K562 (cell line): ENCODE data around the gene RPL15. TPM values are rescaled to one million over a fixed set of nuclear protein-coding genes. Genes with fewer than 3 reads are reported as not detected.

Experiments used
- ATAC-seq: fragments of 200-7000 bp; cut with Tn5 transposase; 3 replicates; pipeline ENCODE4 v1.9.1; 2020; ENCODE audit warnings: moderate library complexity
- BruUV-seq: library from RNA; stranded (reverse); fragments of 400-500 nt; replicated peaks from 2 replicates; lab custom pipeline; 2021; lab: Mats Ljungman, UMichigan
- CTCF ChIA-PET: fragments of 300-600 bp; formaldehyde crosslinking; extraction: SDS; loops from one replicate; lab custom pipeline; 2021; ENCODE audit warnings: low intra/inter-chr PET ratio; lab: Yijun Ruan, JAX
- POLR2A ChIA-PET: fragments of 300-600, 350-650 bp; sonication (Branson Sonifier 250); formaldehyde crosslinking; extraction: SDS; loops from one replicate; lab custom pipeline; 2021; ENCODE audit warnings: antibody characterized with exemption, inconsistent platforms; lab: Yijun Ruan, JAX
- DNase-seq, 4 experiments: peaks; one replicate each; pipeline versions ENCODE4 v3.0.0 to v3.0.0-alpha.2; 2011 to 2018; ENCODE audit warnings: low spot score in 3 of 4, mixed read lengths in 3 of 4; ENCODE audit errors: extremely low read depth in 1 of 4
- FAIRE-seq: peaks from 2 replicates; lab custom pipeline; 2011; peaks lifted over from hg19 to GRCh38; lab: Jason Lieb, UNC
- H2AFZ ChIP-seq: 2 replicates; pipeline ENCODE4 v1.6.0; 2011; ENCODE audit warnings: low read depth, low read length, control low read depth, inconsistent platforms
- H3K27ac ChIP-seq: fragments of 200-600 bp; 3 replicates; pipeline ENCODE4 v1.8.0; 2011; ENCODE audit warnings: low read depth, mild to moderate bottlenecking, control low read depth, inconsistent platforms, low read length, moderate library complexity, mixed read lengths; ENCODE audit errors: extremely low read depth
- H3K27me3 ChIP-seq, 2 experiments: fragments of 300-600 bp in 1 of 2; 2 replicates in 1 of 2; 3 replicates in 1 of 2; pipeline versions ENCODE4 v1.6.0 to v1.8.0; 2011; ENCODE audit warnings: inconsistent platforms in 2 of 2, low read length in 2 of 2, mild to moderate bottlenecking in 1 of 2, mixed read lengths in 1 of 2, moderate library complexity in 1 of 2; ENCODE audit not compliant: control insufficient read depth in 2 of 2, insufficient read depth in 2 of 2
- H3K36me3 ChIP-seq: fragments of 300-600 bp; 3 replicates; pipeline ENCODE4 v1.8.0; 2011; ENCODE audit warnings: mild to moderate bottlenecking, low read length, inconsistent platforms; ENCODE audit not compliant: control insufficient read depth, insufficient read depth
- H3K4me1 ChIP-seq, 2 experiments: fragments of 200-600 bp in 1 of 2; replicated peaks in 1 of 2; 2 replicates in 1 of 2; 3 replicates in 1 of 2; pipeline versions ENCODE4 v1.5.1 to v1.8.0; 2011; ENCODE audit warnings: inconsistent platforms in 2 of 2, low read length in 2 of 2, mild to moderate bottlenecking in 1 of 2, mixed read lengths in 1 of 2, moderate library complexity in 1 of 2; ENCODE audit not compliant: control insufficient read depth in 2 of 2, insufficient read depth in 2 of 2
- H3K4me2 ChIP-seq: 2 replicates; pipeline ENCODE4 v1.6.1; 2011; ENCODE audit warnings: low read length, control low read depth, inconsistent platforms, mixed read lengths; ENCODE audit not compliant: insufficient read depth
- H3K4me3 ChIP-seq: fragments of 200-600 bp; sonication (generic), shearing (Covaris generic); 2 replicates; pipeline ENCODE4 v1.5.1; 2016; ENCODE audit warnings: control low read depth, inconsistent platforms
- H3K79me2 ChIP-seq: fragments of 200-600 bp; 3 replicates; pipeline ENCODE4 v1.8.0; 2011; ENCODE audit warnings: low read length, inconsistent platforms; ENCODE audit not compliant: control insufficient read depth, insufficient read depth
- H3K9ac ChIP-seq, 2 experiments: 2 replicates each; pipeline versions ENCODE4 v1.6.0 to v1.6.1; 2011; ENCODE audit warnings: low read depth in 2 of 2, low read length in 2 of 2, control low read depth in 1 of 2, inconsistent platforms in 1 of 2, mild to moderate bottlenecking in 1 of 2, mixed read lengths in 1 of 2; ENCODE audit not compliant: insufficient read depth in 1 of 2
- H3K9me1 ChIP-seq: one replicate; pipeline ENCODE4 v1.6.0; 2011; ENCODE audit warnings: inconsistent platforms, mild to moderate bottlenecking, low read length, moderate library complexity; ENCODE audit not compliant: control insufficient read depth, insufficient read depth
- H3K9me3 ChIP-seq: replicated peaks from 2 replicates; pipeline ENCODE4 v1.5.1; 2011; ENCODE audit warnings: low read depth, low read length, inconsistent platforms; ENCODE audit not compliant: control insufficient read depth, insufficient read depth
- H4K20me1 ChIP-seq: replicated peaks from 2 replicates; pipeline ENCODE4 v1.6.1; 2011; ENCODE audit warnings: low read length, inconsistent platforms, mixed read lengths; ENCODE audit not compliant: control insufficient read depth, insufficient read depth
- CEBPZ ChIP-seq: fragments of 150-350 bp; IDR thresholded peaks from 2 replicates; pipeline ENCODE4 v1.6.1; 2014; ENCODE audit warnings: low read depth, mild to moderate bottlenecking, low read length, borderline replicate concordance
- CHCHD3 ChIP-seq: fragments of 250-450 bp; sonication (Bioruptor Pico); IDR thresholded peaks from 2 replicates; pipeline ENCODE4 v2.1.2; 2022; ENCODE audit warnings: mild to moderate bottlenecking
- DMBX1 ChIP-seq: fragments of 250-450 bp; sonication (Bioruptor Pico); IDR thresholded peaks from 2 replicates; pipeline ENCODE4 v1.8.0; 2022; ENCODE audit warnings: inconsistent platforms, mild to moderate bottlenecking, moderate library complexity, borderline replicate concordance
- E2F3 ChIP-seq: fragments of 250-450 bp; sonication (Bioruptor Pico); IDR thresholded peaks from 2 replicates; pipeline ENCODE4 v1.4.0; 2020; ENCODE audit warnings: mild to moderate bottlenecking
- PHF8 ChIP-seq: fragments of 200-600 bp; sonication (generic); IDR thresholded peaks from 2 replicates; pipeline ENCODE4 v1.6.1; 2012; ENCODE audit warnings: mixed run types, mild to moderate bottlenecking, inconsistent platforms, low read length, moderate library complexity, borderline replicate concordance
- ZNF561 ChIP-seq: fragments of 450-650 bp; formaldehyde crosslinking; conservative IDR thresholded peaks from 2 replicates; pipeline ENCODE4 v1.4.0; 2020; ENCODE audit warnings: mild to moderate bottlenecking, moderate library complexity
- WGBS: fragments of 100-300 bp; shearing (Covaris generic); methylation state at CpG from one replicate; pipeline ENCODE4 v1.1.6; 2016; ENCODE audit warnings: low coverage, mixed read lengths; ENCODE audit not compliant: insufficient coverage; ENCODE audit errors: missing lambda C conversion rate; 5-methylcytosine and 5-hydroxymethylcytosine counted together
- in situ Hi-C: fragments of 300-500 bp; cut with MboI; formaldehyde crosslinking; loops from 4 replicates; pipeline ENCODE4 v1.15.0; 2018; ENCODE audit warnings: inconsistent platforms, mixed read lengths
- intact Hi-C: fragments of 100-400 bp; cut with micrococcal nuclease; formaldehyde crosslinking; loops from 2 replicates; pipeline ENCODE4 v1.14.2; 2022
- polyA plus RNA-seq, 8 experiments: library from polyadenylated mRNA; depleted of rRNA in 4 of 8; stranded (reverse) in 5 of 8; unstranded in 3 of 8; fragments of >200 nt; fragmentation: Nextera tagmentation in 2 of 8; fragmentation: Illumina TruSeq in 1 of 8; extraction: Ambion mirVana in 2 of 8; extraction: Trizol in 1 of 8; gene quantifications; 2 replicates each; pipeline versions ENCODE4 v1.2.1 to v1.2.3, GENCODE V29; 2011 to 2014; ENCODE audit warnings: inconsistent platforms in 1 of 8, missing spikeins in 1 of 8
- total RNA-seq, 7 experiments: library from RNA; depleted of rRNA in 6 of 7; stranded (reverse); fragments of >200 nt in 6 of 7; fragmentation: Illumina TruSeq in 2 of 7; extraction: Trizol in 2 of 7; gene quantifications; 2 replicates each; pipeline versions ENCODE4 v1.2.1 to v1.2.3, GENCODE V29; 2011 to 2021; ENCODE audit warnings: low replicate concordance in 1 of 7

The RPL15 gene
- total and polyA plus RNA-seq, 9 of the 15 experiments (the other 6 are each of a cell fraction or from before 2014, with no cell fraction given) = 2,393 to 8,850 (median 3,928) TPM

GRCh38 chr3:23961066-23961465 lies 44.1 kb downstream of the RPL15 start (continued):
- TF ChIP-seq ZNF561 (CRISPR knock-in tag) = no peak
- no peak for TF ChIP-seq PHF8

- ChIA-PET POLR2A (interaction anchor here (0.8 to 1.6 kb wide), 4 partner anchors 11 to 45 kb away, joined by 3 to 6 read pairs (median 4); partner anchors contain the start of genes NKIRAS1 and RPL15), CTCF (no interaction called here)
- H4K20me1 ChIP-seq = no peaks in the 10 kb centered on the region
- H3K27me3 ChIP-seq = no peaks in the 10 kb centered on the region
- TF ChIP-seq E2F3 (CRISPR knock-in tag) (no peak), CHCHD3 (CRISPR knock-in tag) (no peak), CEBPZ (no peak), DMBX1 (CRISPR knock-in tag) (no peak)
- H3K27ac ChIP-seq = no peak overlapping the region
- no peaks in the 10 kb centered on the region for H3K9me3 ChIP-seq
- 53% methylated on average over 5 of the region's 5 CpGs for WGBS
- no peak overlapping the region for H3K9ac ChIP-seq
- H3K4me2 ChIP-seq = no peak overlapping the region
- H3K36me3 ChIP-seq = peaks cover 3% of the 10 kb centered on the region; the same call in 2 of the 3 replicates
- H3K9me1 ChIP-seq = no peaks in the 10 kb centered on the region
- no TSS peak for BruUV-seq
- intact Hi-C loops (no loop called here), in situ Hi-C loops (no loop called here)
- no peaks in the 10 kb centered on the region for H3K79me2 ChIP-seq
- no peak for ATAC-seq
- no peak for FAIRE-seq
- H3K4me3 ChIP-seq = no peak overlapping the region
- no peak for DNase-seq
- no peaks in the 10 kb centered on the region for H3K4me1 ChIP-seq
- H2AFZ ChIP-seq = no peak overlapping the region
These were observed 45.0 kb downstream of the RPL15 start for GRCh38 chr3:23961913-23962312.
